GM13977 (cell line): Measurements from ENCODE around the gene UVSSA.

Experiments used
- DNase-seq: peaks from one replicate; pipeline ENCODE4 v3.0.0; 2012; ENCODE audit warnings: low spot score
- CTCF ChIP-seq: IDR thresholded peaks from 2 replicates; pipeline ENCODE4 v1.5.1; 2012; ENCODE audit warnings: mild to moderate bottlenecking, control low read depth; ENCODE audit not compliant: insufficient read depth; ENCODE audit errors: extremely low read depth, missing control alignments
- in situ Hi-C: fragments of 300-500 bp; cut with MboI; formaldehyde crosslinking; loops from one replicate; pipeline ENCODE4 v1.12.0; 2022; ENCODE audit warnings: low sequenced_read_pairs, low pct_unique_long_range_greater_than_20kb, mixed read lengths, inconsistent platforms; ENCODE audit not compliant: unreplicated experiment

UVSSA gene

GRCh38 chr4:1374706-1375045 is 27.7 kb downstream of the UVSSA start:
- TF ChIP-seq CTCF, result no peak
- in situ Hi-C loops, result no loop called here

GRCh38 chr4:1375051-1375721 is 28.2 kb downstream of the UVSSA start:
- DNase-seq, result no peak
- in situ Hi-C loops, result no loop called here
- TF ChIP-seq CTCF, result no peak

More at GRCh38 chr4:1374706-1375045, 27.7 kb downstream of the UVSSA start:
- no peak for DNase-seq

- TF ChIP-seq CTCF, result no peak
- in situ Hi-C loops, result no loop called here
- no peak for DNase-seq
Measured at GRCh38 chr4:1375761-1376322, 28.8 kb downstream of the UVSSA start.

- DNase-seq, result no peak
- in situ Hi-C loops, result no loop called here
- no peak for TF ChIP-seq CTCF
Measured at GRCh38 chr4:1376391-1376840, 29.4 kb downstream of the UVSSA start.

- DNase-seq, result no peak
- TF ChIP-seq CTCF, result no peak
- in situ Hi-C loops, result no loop called here
Measured at GRCh38 chr4:1376841-1377605, 30.0 kb downstream of the UVSSA start.

GRCh38 chr4:1377606-1378261 is 30.7 kb downstream of the UVSSA start:
- in situ Hi-C loops, result no loop called here
- no peak for DNase-seq
- no peak for TF ChIP-seq CTCF
